GM10266 (cell line): ENCODE measurements around the gene UBP1.

ENCODE experiments used
- DNase-seq: peaks from one replicate; pipeline ENCODE4 v3.0.0; 2012; ENCODE audit errors: extremely low spot score
- CTCF ChIP-seq: IDR thresholded peaks from 2 replicates; pipeline ENCODE4 v1.5.1; 2012; ENCODE audit warnings: mild to moderate bottlenecking, low read depth; ENCODE audit not compliant: control insufficient read depth, insufficient read depth; ENCODE audit errors: missing control alignments

UBP1 gene

GRCh38 chr3:33441225-33441976 is 1.2 kb upstream of the UBP1 start:
- no peak for TF ChIP-seq CTCF
- DNase-seq, result no peak

GRCh38 chr3:33439546-33440327 is 468 bp downstream of the UBP1 start:
- DNase-seq, result peak; percentile 74
- peak; percentile 69 for TF ChIP-seq CTCF

GRCh38 chr3:33438881-33439545 is 1.2 kb downstream of the UBP1 start:
- TF ChIP-seq CTCF, result no peak
- no peak for DNase-seq

GRCh38 chr3:33438284-33438668 is 1.9 kb downstream of the UBP1 start:
- no peak for DNase-seq
- no peak for TF ChIP-seq CTCF

GRCh38 chr3:33437556-33438283 is 2.5 kb downstream of the UBP1 start:
- no peak for TF ChIP-seq CTCF
- no peak for DNase-seq

- DNase-seq, result no peak
- TF ChIP-seq CTCF, result no peak
These were observed 6.4 kb downstream of the UBP1 start for GRCh38 chr3:33433843-33434242.
